Measurements from ENCODE around the gene GPBP1L1. TPM values are rescaled to one million over a fixed set of nuclear protein-coding genes. Genes with fewer than 3 reads are reported as not detected.

Gene GPBP1L1
- total RNA-seq, 1 experiment from 2014 or later = 116 TPM

DNA sequence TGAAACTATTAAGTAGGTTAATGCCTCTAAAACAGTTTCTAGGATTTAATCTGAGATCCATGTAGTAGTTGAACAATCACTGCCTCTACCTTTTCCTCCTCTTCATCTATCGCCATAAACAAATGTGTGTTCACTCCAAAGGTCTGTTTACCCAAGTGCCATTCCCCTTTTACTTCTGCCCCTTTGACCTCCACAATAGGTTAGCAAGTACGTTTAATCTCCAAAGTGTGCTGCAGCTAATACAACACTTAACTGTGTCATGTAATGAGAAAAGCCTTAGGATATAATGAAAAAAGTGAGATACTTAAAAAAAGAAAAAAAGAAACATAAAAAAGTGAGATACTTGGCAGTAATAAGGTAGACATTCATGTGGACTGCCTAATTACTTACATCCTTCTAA lies 28.2 kb downstream of the GPBP1L1 start:
- no peak for DNase-seq (ENCODE audit: unreplicated experiment)
- Mint-ChIP-seq H3K4me1 (ENCODE audit: insufficient read depth, unreplicated experiment) (peaks cover 14% of the 10 kb centered on the region), H3K9me3 (ENCODE audit: unreplicated experiment) (no peaks in the 10 kb centered on the region), H3K27ac (ENCODE audit: low read depth, unreplicated experiment) (peak overlapping the region; percentile 57), H3K27me3 (ENCODE audit: insufficient read depth, unreplicated experiment) (no peaks in the 10 kb centered on the region), H3K4me3 (ENCODE audit: unreplicated experiment) (no peak overlapping the region), H3K36me3 (ENCODE audit: insufficient read depth, unreplicated experiment) (peaks cover 90% of the 10 kb centered on the region)
- ChIA-PET POLR2A (interaction anchor here (0.7 to 4.5 kb wide), 3 partner anchors 25 to 232 kb away, joined by 3 to 36 read pairs (median 5); partner anchors contain the start of gene GPBP1L1), CTCF (no interaction called here)
- TF ChIP-seq, protein P1, sequence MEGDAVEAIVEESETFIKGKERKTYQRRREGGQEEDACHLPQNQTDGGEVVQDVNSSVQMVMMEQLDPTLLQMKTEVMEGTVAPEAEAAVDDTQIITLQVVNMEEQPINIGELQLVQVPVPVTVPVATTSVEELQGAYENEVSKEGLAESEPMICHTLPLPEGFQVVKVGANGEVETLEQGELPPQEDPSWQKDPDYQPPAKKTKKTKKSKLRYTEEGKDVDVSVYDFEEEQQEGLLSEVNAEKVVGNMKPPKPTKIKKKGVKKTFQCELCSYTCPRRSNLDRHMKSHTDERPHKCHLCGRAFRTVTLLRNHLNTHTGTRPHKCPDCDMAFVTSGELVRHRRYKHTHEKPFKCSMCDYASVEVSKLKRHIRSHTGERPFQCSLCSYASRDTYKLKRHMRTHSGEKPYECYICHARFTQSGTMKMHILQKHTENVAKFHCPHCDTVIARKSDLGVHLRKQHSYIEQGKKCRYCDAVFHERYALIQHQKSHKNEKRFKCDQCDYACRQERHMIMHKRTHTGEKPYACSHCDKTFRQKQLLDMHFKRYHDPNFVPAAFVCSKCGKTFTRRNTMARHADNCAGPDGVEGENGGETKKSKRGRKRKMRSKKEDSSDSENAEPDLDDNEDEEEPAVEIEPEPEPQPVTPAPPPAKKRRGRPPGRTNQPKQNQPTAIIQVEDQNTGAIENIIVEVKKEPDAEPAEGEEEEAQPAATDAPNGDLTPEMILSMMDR (IDR thresholded peaks at IDR 0.05; ENCODE audit: unreplicated experiment) = no peak
- no TSS peak for BruUV-seq (replicated peaks)
- intact Hi-C loops (cut with micrococcal nuclease) = no loop called here

DNA sequence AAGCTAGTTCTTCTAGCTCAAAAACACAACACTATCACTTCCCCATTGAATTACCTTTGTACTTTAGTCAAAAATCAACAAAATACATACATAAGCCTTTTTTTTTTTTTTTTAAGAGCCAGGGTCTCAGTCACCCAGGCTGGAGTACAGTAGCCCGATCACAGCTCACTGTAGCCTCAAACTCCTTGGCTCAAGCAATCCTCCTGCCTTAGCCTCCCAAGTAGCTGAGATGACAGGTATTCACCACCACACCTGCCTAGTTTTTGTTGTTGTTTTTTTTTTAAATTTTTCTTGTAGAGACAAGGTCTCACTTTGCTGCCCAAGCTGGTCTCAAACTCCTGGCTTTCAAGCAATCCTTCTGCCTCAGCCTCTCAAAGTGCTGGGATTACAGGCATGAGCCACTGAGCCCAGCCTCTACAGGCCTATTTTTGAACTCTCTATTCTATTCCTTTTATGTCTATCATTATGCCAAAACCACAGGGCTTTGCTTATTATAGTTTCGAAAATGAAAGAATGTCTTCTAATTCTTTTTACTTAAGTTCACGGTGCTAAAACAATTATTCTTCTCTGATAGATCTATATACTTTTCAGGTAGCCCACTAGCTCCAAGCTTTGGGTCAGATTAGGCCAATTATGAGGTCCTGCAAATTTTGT lies 29.6 kb downstream of the GPBP1L1 start:
- CTCF ChIA-PET = interaction anchor here (0.6 kb wide), 1 partner anchor 519 kb away, joined by 3 read pairs; no protein-coding TSS in a partner anchor
- no peaks in the 10 kb centered on the region for H3K9me3 Mint-ChIP-seq (ENCODE audit: unreplicated experiment)
- intact Hi-C loops (cut with micrococcal nuclease) = no loop called here
- no TSS peak for BruUV-seq (replicated peaks)
- H3K36me3 Mint-ChIP-seq (ENCODE audit: insufficient read depth, unreplicated experiment) = peaks cover 90% of the 10 kb centered on the region
- H3K4me1 Mint-ChIP-seq (ENCODE audit: insufficient read depth, unreplicated experiment) = peaks cover 14% of the 10 kb centered on the region
- DNase-seq (ENCODE audit: unreplicated experiment) = no peak
- TF ChIP-seq, protein P1 (IDR thresholded peaks at IDR 0.05; ENCODE audit: unreplicated experiment) = no peak
- H3K27ac Mint-ChIP-seq (ENCODE audit: low read depth, unreplicated experiment) = peak overlapping the region; percentile 46
- POLR2A ChIA-PET = interaction anchor here (1.0 to 4.5 kb wide), 4 partner anchors 22 to 32 kb away, joined by 3 to 36 read pairs (median 7); partner anchors contain the start of gene GPBP1L1
- H3K27me3 Mint-ChIP-seq (ENCODE audit: insufficient read depth, unreplicated experiment) = no peaks in the 10 kb centered on the region
- H3K4me3 Mint-ChIP-seq (ENCODE audit: unreplicated experiment) = no peak overlapping the region

DNA sequence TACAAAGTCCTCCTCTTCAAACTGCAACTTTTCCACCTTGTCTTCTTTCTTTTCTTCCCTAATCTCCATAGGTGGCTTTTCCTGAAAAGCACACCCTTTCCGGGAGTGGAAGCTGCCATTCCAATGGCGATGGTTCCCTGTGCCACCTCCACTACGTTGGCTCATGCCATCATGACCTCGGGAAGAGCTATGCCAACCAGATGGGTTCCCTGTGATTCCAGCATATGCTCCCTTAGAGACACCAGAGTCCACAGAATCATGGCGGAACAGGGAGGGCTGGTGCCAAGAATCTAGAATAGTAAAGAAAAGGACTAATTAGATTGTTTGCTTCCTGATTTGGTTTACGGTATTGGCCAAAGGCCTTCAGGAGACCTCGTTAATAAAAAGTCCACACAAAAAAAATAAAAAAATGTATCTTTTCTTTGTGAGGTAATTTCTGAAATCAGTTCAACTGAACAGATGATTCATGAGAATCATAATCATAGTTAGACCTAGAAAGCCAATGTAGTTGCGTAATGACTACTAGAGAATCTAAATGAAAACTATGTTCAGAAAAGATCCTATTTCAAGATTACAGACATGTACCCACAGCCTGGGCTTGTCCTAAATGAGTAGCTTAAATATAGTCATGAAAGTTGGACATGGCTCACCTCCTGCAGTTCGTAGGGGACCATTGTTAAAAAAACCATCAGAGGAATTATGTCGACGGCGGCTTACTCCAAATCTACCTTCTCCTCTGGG lies 31.6 kb downstream of the GPBP1L1 start:
- H3K27ac Mint-ChIP-seq (ENCODE audit: low read depth, unreplicated experiment) = peak overlapping the region; percentile 8
- H3K36me3 Mint-ChIP-seq (ENCODE audit: insufficient read depth, unreplicated experiment) = peaks cover 93% of the 10 kb centered on the region
- BruUV-seq (replicated peaks) = no TSS peak
- intact Hi-C loops (cut with micrococcal nuclease) = no loop called here
- DNase-seq (ENCODE audit: unreplicated experiment) = peak; percentile 46
- CTCF ChIA-PET = no interaction called here
- TF ChIP-seq, protein P1 (IDR thresholded peaks at IDR 0.05; ENCODE audit: unreplicated experiment) = no peak
- no peaks in the 10 kb centered on the region for H3K9me3 Mint-ChIP-seq (ENCODE audit: unreplicated experiment)
- peaks cover 14% of the 10 kb centered on the region for H3K4me1 Mint-ChIP-seq (ENCODE audit: insufficient read depth, unreplicated experiment)
- POLR2A ChIA-PET = interaction anchor here (0.8 to 4.5 kb wide), 9 partner anchors 8 to 133 kb away, joined by 3 to 36 read pairs (median 6); partner anchors contain the start of genes GPBP1L1, PRDX1 and TMEM69
- H3K27me3 Mint-ChIP-seq (ENCODE audit: insufficient read depth, unreplicated experiment) = no peaks in the 10 kb centered on the region
- H3K4me3 Mint-ChIP-seq (ENCODE audit: unreplicated experiment) = no peak overlapping the region
